Lower leg skin (tissue), 3 donors: ENCODE results near the gene NQO1.

Experiments
- POLR2A ChIP-seq, 2 donors: fragments of 450-650 bp; IDR thresholded peaks; one replicate each; pipeline ENCODE4 v1.6.1; 2016 to 2017; ENCODE audit warnings: antibody characterized with exemption in 2 of 2, mild to moderate bottlenecking in 1 of 2, moderate library complexity in 1 of 2
- TF ChIP-seq, protein P1 (sequence below), 3 donors: fragments of 450-650 bp; IDR thresholded peaks; one replicate each; pipeline ENCODE4 v1.5.1; 2016; ENCODE audit warnings: antibody characterized with exemption in 3 of 3, mild to moderate bottlenecking in 3 of 3, moderate library complexity in 2 of 3

DNA sequence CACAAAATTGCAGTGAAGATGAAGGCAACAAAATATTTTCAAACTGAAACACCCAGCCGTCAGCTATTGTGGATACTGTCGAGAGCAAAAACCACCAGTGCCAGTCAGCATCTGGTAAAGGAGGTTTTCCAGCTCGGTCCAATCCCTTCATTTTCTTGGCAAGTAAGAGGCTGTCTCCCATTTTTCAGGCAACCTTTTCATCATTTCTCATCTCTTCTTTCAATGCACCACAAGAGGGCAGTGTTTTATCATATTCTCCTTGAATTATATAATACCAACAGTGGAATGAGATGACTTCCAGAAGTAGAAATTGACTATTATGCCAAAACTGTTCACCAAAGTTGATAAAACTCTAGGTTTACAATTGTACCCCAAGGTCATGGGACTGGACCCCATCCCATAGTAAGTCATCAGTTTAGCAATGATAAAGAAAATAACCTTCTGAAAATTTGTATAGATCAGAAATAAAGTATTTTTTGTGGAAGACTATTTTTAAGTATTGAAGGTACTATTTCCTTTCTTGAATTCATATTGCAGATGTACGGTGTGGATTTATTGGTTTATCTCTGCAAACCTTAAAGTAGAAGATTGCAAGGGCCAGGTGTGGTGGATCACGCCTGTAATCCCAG lies 16.8 kb downstream of the NQO1 start:
- TF ChIP-seq, protein P1, sequence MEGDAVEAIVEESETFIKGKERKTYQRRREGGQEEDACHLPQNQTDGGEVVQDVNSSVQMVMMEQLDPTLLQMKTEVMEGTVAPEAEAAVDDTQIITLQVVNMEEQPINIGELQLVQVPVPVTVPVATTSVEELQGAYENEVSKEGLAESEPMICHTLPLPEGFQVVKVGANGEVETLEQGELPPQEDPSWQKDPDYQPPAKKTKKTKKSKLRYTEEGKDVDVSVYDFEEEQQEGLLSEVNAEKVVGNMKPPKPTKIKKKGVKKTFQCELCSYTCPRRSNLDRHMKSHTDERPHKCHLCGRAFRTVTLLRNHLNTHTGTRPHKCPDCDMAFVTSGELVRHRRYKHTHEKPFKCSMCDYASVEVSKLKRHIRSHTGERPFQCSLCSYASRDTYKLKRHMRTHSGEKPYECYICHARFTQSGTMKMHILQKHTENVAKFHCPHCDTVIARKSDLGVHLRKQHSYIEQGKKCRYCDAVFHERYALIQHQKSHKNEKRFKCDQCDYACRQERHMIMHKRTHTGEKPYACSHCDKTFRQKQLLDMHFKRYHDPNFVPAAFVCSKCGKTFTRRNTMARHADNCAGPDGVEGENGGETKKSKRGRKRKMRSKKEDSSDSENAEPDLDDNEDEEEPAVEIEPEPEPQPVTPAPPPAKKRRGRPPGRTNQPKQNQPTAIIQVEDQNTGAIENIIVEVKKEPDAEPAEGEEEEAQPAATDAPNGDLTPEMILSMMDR (IDR thresholded peaks at IDR 0.05), result no peak
- no peak for TF ChIP-seq POLR2A (IDR thresholded peaks at IDR 0.05)
